NCI-H345 (cell line): Measurements from ENCODE around the gene TNFRSF9.
"Not testable (repeated sequence)": the region's sequence is repeated elsewhere in the genome, so short reads cannot be mapped to it uniquely, and the experiment has no call there.

ENCODE experiments used
- DNase-seq: peaks from one replicate; lab custom pipeline; 2025; lab: John Stamatoyannopoulos, UW

TNFRSF9 gene

GRCh38 chr1:7961216-7962013, 20.8 kb upstream of the TNFRSF9 start, which contains the start of gene PARK7:
Gene PARK7 (plus strand): TSS chr1:7961711. CDS start chr1:7962786, 1,075 bp downstream.
- peak; percentile 99 for DNase-seq

- no peak for DNase-seq
These were observed 20.2 kb upstream of the TNFRSF9 start for GRCh38 chr1:7960867-7961215.

GRCh38 chr1:7960165-7960564, 19.5 kb upstream of the TNFRSF9 start:
- DNase-seq = no peak

GRCh38 chr1:7956218-7957032, 15.8 kb upstream of the TNFRSF9 start:
- DNase-seq = no peak

GRCh38 chr1:7954683-7955082, 14.0 kb upstream of the TNFRSF9 start:
- no peak for DNase-seq

GRCh38 chr1:7953850-7954609, 13.4 kb upstream of the TNFRSF9 start:
- peak; percentile 93 for DNase-seq

- not testable (repeated sequence) for DNase-seq
These were observed 12.2 kb upstream of the TNFRSF9 start for GRCh38 chr1:7952791-7953190.

GRCh38 chr1:7948960-7949359, 8.3 kb upstream of the TNFRSF9 start:
- no peak for DNase-seq

- DNase-seq = no peak
These were observed 2.6 kb upstream of the TNFRSF9 start for GRCh38 chr1:7943251-7943650.

- DNase-seq = no peak
These were observed 1.7 kb upstream of the TNFRSF9 start for GRCh38 chr1:7942214-7942921.

GRCh38 chr1:7941437-7941793, 776 bp upstream of the TNFRSF9 start:
- DNase-seq = no peak

- no peak for DNase-seq
These were observed 605 bp downstream of the TNFRSF9 start for GRCh38 chr1:7940034-7940433.

- no peak for DNase-seq
These were observed 2.6 kb downstream of the TNFRSF9 start for GRCh38 chr1:7938070-7938469.

- DNase-seq = no peak
These were observed 8.0 kb downstream of the TNFRSF9 start for GRCh38 chr1:7932524-7933138.

- no peak for DNase-seq
These were observed 9.2 kb downstream of the TNFRSF9 start for GRCh38 chr1:7931446-7931812.

GRCh38 chr1:7930645-7931445, 9.8 kb downstream of the TNFRSF9 start:
- no peak for DNase-seq

GRCh38 chr1:7929637-7930036, 11.0 kb downstream of the TNFRSF9 start:
- DNase-seq = no peak

GRCh38 chr1:7928247-7928646, 12.4 kb downstream of the TNFRSF9 start:
- DNase-seq = no peak

GRCh38 chr1:7927061-7927460, 13.6 kb downstream of the TNFRSF9 start:
- DNase-seq = not testable (repeated sequence)

GRCh38 chr1:7922301-7922700, 18.3 kb downstream of the TNFRSF9 start:
- no peak for DNase-seq

GRCh38 chr1:7921796-7922195, 18.8 kb downstream of the TNFRSF9 start:
- no peak for DNase-seq
